T-helper 2 cell treated with Interferon-gamma antibody and Interleukin-4, amounts not matched to agents 100 ng/mL and 5 ng/mL, for 36 hours (primary cell): Measurements from ENCODE around the gene MC2R. TPM values are rescaled to one million over a fixed set of nuclear protein-coding genes. Genes with fewer than 3 reads are reported as not detected.
"Not testable (repeated sequence)": the region's sequence is repeated elsewhere in the genome, so short reads cannot be mapped to it uniquely, and the experiment has no call there.

Experiments used
- intact Hi-C: fragments of 100-400 bp; cut with micrococcal nuclease; formaldehyde crosslinking; loops from one replicate; pipeline ENCODE4 v1.15.1; 2023
- total RNA-seq: library from RNA; stranded (reverse); gene quantifications from 2 replicates; pipeline ENCODE4 v1.2.3, GENCODE V29; 2022

The MC2R gene
- total RNA-seq, 1 donor from 2014 or later = not detected

GRCh38 chr18:13893418-13893760, 21.9 kb downstream of the MC2R start:
- intact Hi-C loops = no loop called here

- intact Hi-C loops = no loop called here
These were observed 23.2 kb downstream of the MC2R start for GRCh38 chr18:13892098-13892497.

- intact Hi-C loops = no loop called here
These were observed 24.5 kb downstream of the MC2R start for GRCh38 chr18:13890761-13891361.

GRCh38 chr18:13889671-13890070, 25.7 kb downstream of the MC2R start:
- intact Hi-C loops = no loop called here

GRCh38 chr18:13888191-13888716, 27.1 kb downstream of the MC2R start:
- intact Hi-C loops = no loop called here

- intact Hi-C loops = no loop called here
These were observed 30.3 kb downstream of the MC2R start for GRCh38 chr18:13885009-13885408.

- intact Hi-C loops = no loop called here
These were observed 35.4 kb downstream of the MC2R start for GRCh38 chr18:13879937-13880336.

GRCh38 chr18:13879492-13879891, 35.8 kb downstream of the MC2R start:
- intact Hi-C loops = no loop called here

GRCh38 chr18:13878857-13879256, 36.5 kb downstream of the MC2R start:
- intact Hi-C loops = no loop called here

- intact Hi-C loops = no loop called here
These were observed 38.2 kb downstream of the MC2R start for GRCh38 chr18:13877157-13877556.

- intact Hi-C loops = no loop called here
These were observed 40.8 kb downstream of the MC2R start for GRCh38 chr18:13874558-13874957.

GRCh38 chr18:13872932-13873331, 42.4 kb downstream of the MC2R start:
- intact Hi-C loops = no loop called here

- intact Hi-C loops = no loop called here
These were observed 43.0 kb downstream of the MC2R start for GRCh38 chr18:13872373-13872772.

GRCh38 chr18:13871701-13872100, 43.6 kb downstream of the MC2R start:
- intact Hi-C loops = no loop called here

GRCh38 chr18:13868501-13869271, 46.6 kb downstream of the MC2R start:
- intact Hi-C loops = no loop called here

- intact Hi-C loops = not testable (repeated sequence)
These were observed 52.4 kb downstream of the MC2R start for GRCh38 chr18:13862898-13863297.

- intact Hi-C loops = no loop called here
These were observed 65.5 kb downstream of the MC2R start for GRCh38 chr18:13849791-13850190.

- intact Hi-C loops = no loop called here
These were observed 78.8 kb downstream of the MC2R start for GRCh38 chr18:13836559-13836958.

GRCh38 chr18:13835202-13835601, 80.1 kb downstream of the MC2R start:
- intact Hi-C loops = no loop called here

- intact Hi-C loops = no loop called here
These were observed 80.8 kb downstream of the MC2R start for GRCh38 chr18:13834496-13835015.
